Measurements from ENCODE around the gene NFRKB. TPM values are rescaled to one million over a fixed set of nuclear protein-coding genes. Genes with fewer than 3 reads are reported as not detected.

Gene NFRKB
- total and polyA plus RNA-seq, 10 of the 15 experiments (the other 5 are each of a cell fraction or from before 2014, with no cell fraction given) = 3.7 to 21.7 (median 14.1) TPM

- DNase-seq (ENCODE audit: low read depth, low spot score) = no peak
- Histone ChIP-seq H4K20me1 (ENCODE audit: control insufficient read depth, insufficient read depth) (no peaks in the 10 kb centered on the region), H3K9me3 (replicated peaks; ENCODE audit: control insufficient read depth, insufficient read depth, low read length) (no peaks in the 10 kb centered on the region), H3K4me3 (no peak overlapping the region), H3K9ac (ENCODE audit: control insufficient read depth, insufficient read depth, low read length) (no peak overlapping the region), H3K79me2 (ENCODE audit: control insufficient read depth, insufficient read depth, low read length) (no peaks in the 10 kb centered on the region), H3K27me3 (replicated peaks in 1 of 2; ENCODE audit: control insufficient read depth in 2 of 2, insufficient read depth in 2 of 2, low read length in 1 of 2) (no peaks in the 10 kb centered on the region), H3K27ac (ENCODE audit: control insufficient read depth, insufficient read depth) (no peak overlapping the region), H2AFZ (ENCODE audit: control insufficient read depth, low read depth, low read length) (no peak overlapping the region), H3K36me3 (ENCODE audit: control insufficient read depth in 2 of 2, insufficient read depth in 2 of 2, low read length in 1 of 2) (no peaks in the 10 kb centered on the region; a peak in 2 of 4 replicates), H3K4me2 (ENCODE audit: control insufficient read depth, insufficient read depth) (no peak overlapping the region), H3K4me1 (ENCODE audit: control insufficient read depth, insufficient read depth, low read length) (no peaks in the 10 kb centered on the region)
- ChIA-PET RAD21 (ENCODE audit: unreplicated experiment) (interaction anchor here (10.8 kb wide), 1 partner anchor 200 kb away, joined by 209 read pairs; no protein-coding TSS in a partner anchor), SMC1A (ENCODE audit: uncharacterized antibody, unreplicated experiment) (interaction anchor here (1.1 kb wide), 2 partner anchors 30 to 202 kb away, joined by 3 to 10 read pairs; no protein-coding TSS in a partner anchor), POLR2A (interaction anchor here (1.5 kb wide), 1 partner anchor 9 kb away, joined by 3 read pairs; no protein-coding TSS in a partner anchor), CTCF (interaction anchor here (0.9 to 14.3 kb wide), 4 partner anchors 9 to 230 kb away, joined by 3 to 400 read pairs (median 4); no protein-coding TSS in a partner anchor)
- in situ Hi-C loops (cut with MboI) (no loop called here), intact Hi-C loops (cut with micrococcal nuclease; ENCODE audit: unreplicated experiment) (no loop called here)
- BruUV-seq (replicated peaks) = no TSS peak
- no peak for FAIRE-seq
- no peak for ATAC-seq
- TF ChIP-seq CHD1 (IDR thresholded peaks at IDR 0.05; ENCODE audit: low read depth, low read length) = no peak
- TF ChIP-seq RBBP5 (conservative IDR thresholded peaks at IDR 0.05) = no peak
- TF ChIP-seq SKIL (IDR thresholded peaks at IDR 0.05; ENCODE audit: low read depth, poor library complexity, severe bottlenecking) = no peak
- TF ChIP-seq E4F1 (IDR thresholded peaks at IDR 0.05; ENCODE audit: borderline replicate concordance, partially characterized antibody) = no peak
- TF ChIP-seq HDAC2 (IDR thresholded peaks at IDR 0.05) = no peak
- no peak for TF ChIP-seq ZNF622 (IDR thresholded peaks at IDR 0.05)
- no peak for TF ChIP-seq MAX (IDR thresholded peaks at IDR 0.05; ENCODE audit: low read depth, low read length)
- no peak for TF ChIP-seq HDGF (IDR thresholded peaks at IDR 0.05)
- no peak for TF ChIP-seq JUNB (IDR thresholded peaks at IDR 0.05)
- TF ChIP-seq RUNX3 (IDR thresholded peaks at IDR 0.05; ENCODE audit: low read length) = no peak
- TF ChIP-seq ZNF592 (IDR thresholded peaks at IDR 0.05) = no peak
- no peak for TF ChIP-seq RFX5 (IDR thresholded peaks at IDR 0.05; ENCODE audit: low read depth, low read length)
- 98% methylated on average over 13 of the region's 13 CpGs for WGBS (ENCODE audit: insufficient coverage, insufficient replicate concordance, low lambda C conversion rate, missing lambda C conversion rate)
Observed at GRCh38 chr11:129930743-129931142, 35.4 kb upstream of the NFRKB start.

Data from GM12878 (cell line).